Lung (tissue), 12 donors: ENCODE measurements around the gene IL21R. TPM values are rescaled to one million over a fixed set of nuclear protein-coding genes. Genes with fewer than 3 reads are reported as not detected.

Experiments used
- ATAC-seq: fragments of 200-7000 bp; cut with Tn5 transposase; one replicate; pipeline ENCODE4 v1.9.1; 2020; ENCODE audit warnings: moderate number of reproducible peaks; ENCODE audit not compliant: insufficient read depth, low FRiP score
- DNase-seq, 3 donors: peaks; one replicate each; pipeline ENCODE4 v3.0.0-alpha.2; 2013 to 2017
- H3K27ac ChIP-seq, 2 donors: one replicate each; pipeline ENCODE4 v1.5.1; 2013; ENCODE audit warnings: mild to moderate bottlenecking in 2 of 2, moderate library complexity in 2 of 2, control low read depth in 1 of 2, inconsistent platforms in 1 of 2, low read depth in 1 of 2, low read length in 1 of 2
- H3K27me3 ChIP-seq, 3 donors: one replicate each; pipeline ENCODE4 v1.5.1; 2013; ENCODE audit warnings: low read length in 2 of 3; ENCODE audit not compliant: control insufficient read depth in 3 of 3, insufficient read depth in 3 of 3
- H3K36me3 ChIP-seq, 4 donors: one replicate each; pipeline ENCODE4 v1.5.1; 2013; ENCODE audit warnings: low read length in 4 of 4, mild to moderate bottlenecking in 1 of 4, moderate library complexity in 1 of 4; ENCODE audit not compliant: control insufficient read depth in 4 of 4, insufficient read depth in 4 of 4
- H3K4me1 ChIP-seq, 5 donors: one replicate each; pipeline ENCODE4 v1.5.1; 2013; ENCODE audit warnings: low read length in 5 of 5, mild to moderate bottlenecking in 2 of 5, moderate library complexity in 1 of 5; ENCODE audit not compliant: control insufficient read depth in 5 of 5, insufficient read depth in 5 of 5
- H3K4me3 ChIP-seq: one replicate; pipeline ENCODE4 v1.5.1; 2013; ENCODE audit warnings: mild to moderate bottlenecking, control low read depth, moderate library complexity
- H3K9ac ChIP-seq, 2 donors: one replicate each; pipeline ENCODE4 v1.5.1; 2013; ENCODE audit warnings: low read length in 2 of 2, control low read depth in 1 of 2; ENCODE audit not compliant: insufficient read depth in 1 of 2
- H3K9me3 ChIP-seq, 4 donors: one replicate each; pipeline ENCODE4 v1.5.1; 2013; ENCODE audit warnings: low read length in 3 of 4, mild to moderate bottlenecking in 1 of 4, moderate library complexity in 1 of 4; ENCODE audit not compliant: control insufficient read depth in 4 of 4, insufficient read depth in 3 of 4
- CTCF ChIP-seq: IDR thresholded peaks from 2 replicates; pipeline ENCODE4 v1.5.1; 2012; ENCODE audit warnings: mild to moderate bottlenecking; ENCODE audit errors: control extremely low read depth, extremely low read depth
- WGBS, 2 donors: extraction: QIAGEN DNeasy Blood & Tissue Kit; methylation state at CpG; one replicate each; pipeline ENCODE4 v1.1.7; 2013; 5-methylcytosine and 5-hydroxymethylcytosine counted together
- polyA plus RNA-seq, 2 donors: library from polyadenylated mRNA; stranded (reverse); fragments of 200-250 nt; gene quantifications; one replicate each; pipeline ENCODE4 v1.2.1, GENCODE V29; 2013
- total RNA-seq, 2 donors: library from RNA; depleted of rRNA in 1 of 2; stranded (reverse); fragments of >200 nt in 1 of 2; gene quantifications; one replicate each; pipeline ENCODE4 v1.2.1, GENCODE V29; 2014 to 2021
- donor health status: control.
- donor health status: control.
- donor health status: Bipolar disorder and iron deficiency.
- donor health status: healthy.
- donor health status: DM: yes; HTN: yes; CAD: no.

The IL21R gene
- total and polyA plus RNA-seq, 4 donors: 1.0 to 6.3 (median 4.0) TPM

- Histone ChIP-seq H3K36me3 (peaks cover 0 to under 1% (median 0%) of the 10 kb centered on the region in 4 donors), H3K9me3 (no peaks in the 10 kb centered on the region), H3K27me3 (no peaks in the 10 kb centered on the region), H3K4me3 (peak overlapping the region; percentile 20), H3K9ac (no peak overlapping the region), H3K4me1 (peaks cover 0 to 42% (median 18%) of the 10 kb centered on the region in 5 donors), H3K27ac (peak overlapping the region in 1 of 2 donors; percentile 30)
- no peak for ATAC-seq
- 81 to 92% methylated on average over 20 of the region's 20 CpGs for WGBS, 2 donors
- DNase-seq: no peak
- TF ChIP-seq CTCF: no peak
Observed at GRCh38 chr16:27402964-27403600, 1.1 kb downstream of the IL21R start.

GRCh38 chr16:27403601-27403992, 1.6 kb downstream of the IL21R start:
- DNase-seq (no peak), ATAC-seq (no peak)
- TF ChIP-seq CTCF: no peak
- H3K36me3 ChIP-seq: peaks cover 0 to 3% (median 0%) of the 10 kb centered on the region in 4 donors
- peaks cover 0 to 42% (median 22%) of the 10 kb centered on the region in 5 donors for H3K4me1 ChIP-seq
- 78 to 83% methylated on average over 6 of the region's 6 CpGs for WGBS, 2 donors
- no peaks in the 10 kb centered on the region for H3K9me3 ChIP-seq
- no peak overlapping the region for H3K27ac ChIP-seq
- H3K4me3 ChIP-seq: no peak overlapping the region
- no peaks in the 10 kb centered on the region for H3K27me3 ChIP-seq
- H3K9ac ChIP-seq: no peak overlapping the region

GRCh38 chr16:27404163-27404823, 2.3 kb downstream of the IL21R start:
- no peak for TF ChIP-seq CTCF
- ATAC-seq: no peak
- no peak for DNase-seq
- Histone ChIP-seq H3K9ac (no peak overlapping the region), H3K9me3 (no peaks in the 10 kb centered on the region), H3K27ac (no peak overlapping the region), H3K27me3 (no peaks in the 10 kb centered on the region), H3K4me3 (no peak overlapping the region), H3K4me1 (peaks cover 0 to 42% (median 22%) of the 10 kb centered on the region in 5 donors), H3K36me3 (peaks cover 0 to 3% (median 0%) of the 10 kb centered on the region in 4 donors)
- 75 to 80% methylated on average over 10 of the region's 10 CpGs for WGBS, 2 donors
